Lower lobe of right lung (tissue), 2 donors: ENCODE measurements around the gene MYO15B. TPM values are rescaled to one million over a fixed set of nuclear protein-coding genes. Genes with fewer than 3 reads are reported as not detected.

Source experiments
- ATAC-seq, 2 donors: fragments of 200-7000 bp; cut with Tn5 transposase; one replicate each; pipeline ENCODE4 v1.9.1; 2020 to 2022; ENCODE audit warnings: mild to moderate bottlenecking in 2 of 2, moderate library complexity in 2 of 2
- DNase-seq: peaks from one replicate; pipeline ENCODE4 v3.0.0-alpha.2; 2020
- H3K27ac ChIP-seq: fragments of 200-600 bp; one replicate; pipeline ENCODE4 v1.8.0; 2022
- H3K27me3 ChIP-seq: fragments of 200-600 bp; one replicate; pipeline ENCODE4 v1.8.0; 2022; ENCODE audit warnings: low read depth
- H3K36me3 ChIP-seq: fragments of 200-600 bp; one replicate; pipeline ENCODE4 v1.8.0; 2022; ENCODE audit warnings: mild to moderate bottlenecking
- H3K4me1 ChIP-seq: fragments of 200-600 bp; one replicate; pipeline ENCODE4 v1.8.0; 2022
- H3K4me3 ChIP-seq: fragments of 200-600 bp; one replicate; pipeline ENCODE4 v1.8.0; 2022; ENCODE audit warnings: mild to moderate bottlenecking
- H3K9me3 ChIP-seq: fragments of 200-600 bp; one replicate; pipeline ENCODE4 v1.8.0; 2022
- CTCF ChIP-seq: fragments of 200-600 bp; IDR thresholded peaks from one replicate; pipeline ENCODE4 v1.8.0; 2022; ENCODE audit warnings: antibody characterized with exemption, mild to moderate bottlenecking
- intact Hi-C: fragments of 100-400 bp; cut with DNase I; formaldehyde crosslinking; loops from one replicate; pipeline ENCODE4 v1.11.0; 2022
- total RNA-seq: library from RNA; stranded (reverse); fragmentation: NEBNext Ultra II Directional; extraction: Animal tissue kit (Norgen Biotek cat#: 25700); gene quantifications from one replicate; pipeline ENCODE4 v1.2.1, GENCODE V29; 2021
- donor health status: DM: no; HTN: yes; CAD: no; lungs with severe emphysema.

Gene MYO15B
- total RNA-seq, 1 donor from 2014 or later: 181 TPM

DNA sequence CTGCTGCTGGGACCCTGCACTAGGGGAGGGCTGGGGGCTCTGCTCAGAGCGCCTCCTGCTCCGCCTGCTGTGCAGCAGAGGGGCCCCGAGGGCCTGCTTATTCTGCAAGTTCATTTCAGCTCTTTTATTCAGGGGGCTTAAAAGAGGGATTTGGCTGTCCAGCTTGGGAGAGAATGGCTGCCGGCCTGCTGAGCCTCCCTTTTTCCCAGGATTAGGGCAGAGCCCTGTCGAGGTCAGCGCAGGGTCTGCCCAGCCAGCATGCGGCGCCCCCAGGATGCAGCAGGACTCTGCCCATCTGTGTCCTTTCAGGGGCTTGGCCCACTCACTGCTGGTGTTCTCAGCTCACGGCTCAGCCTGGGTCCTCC is 46.8 kb downstream of the MYO15B start:
- peak overlapping the region; percentile 80 for H3K27ac ChIP-seq
- peak overlapping the region; percentile 3 for H3K4me3 ChIP-seq
- DNase-seq (peak; percentile 47), ATAC-seq (no peak)
- intact Hi-C loops: no loop called here
- no peaks in the 10 kb centered on the region for H3K9me3 ChIP-seq
- peaks cover 39% of the 10 kb centered on the region for H3K4me1 ChIP-seq
- H3K36me3 ChIP-seq: peaks cover 17% of the 10 kb centered on the region
- no peak for TF ChIP-seq CTCF
- H3K27me3 ChIP-seq: no peaks in the 10 kb centered on the region

DNA sequence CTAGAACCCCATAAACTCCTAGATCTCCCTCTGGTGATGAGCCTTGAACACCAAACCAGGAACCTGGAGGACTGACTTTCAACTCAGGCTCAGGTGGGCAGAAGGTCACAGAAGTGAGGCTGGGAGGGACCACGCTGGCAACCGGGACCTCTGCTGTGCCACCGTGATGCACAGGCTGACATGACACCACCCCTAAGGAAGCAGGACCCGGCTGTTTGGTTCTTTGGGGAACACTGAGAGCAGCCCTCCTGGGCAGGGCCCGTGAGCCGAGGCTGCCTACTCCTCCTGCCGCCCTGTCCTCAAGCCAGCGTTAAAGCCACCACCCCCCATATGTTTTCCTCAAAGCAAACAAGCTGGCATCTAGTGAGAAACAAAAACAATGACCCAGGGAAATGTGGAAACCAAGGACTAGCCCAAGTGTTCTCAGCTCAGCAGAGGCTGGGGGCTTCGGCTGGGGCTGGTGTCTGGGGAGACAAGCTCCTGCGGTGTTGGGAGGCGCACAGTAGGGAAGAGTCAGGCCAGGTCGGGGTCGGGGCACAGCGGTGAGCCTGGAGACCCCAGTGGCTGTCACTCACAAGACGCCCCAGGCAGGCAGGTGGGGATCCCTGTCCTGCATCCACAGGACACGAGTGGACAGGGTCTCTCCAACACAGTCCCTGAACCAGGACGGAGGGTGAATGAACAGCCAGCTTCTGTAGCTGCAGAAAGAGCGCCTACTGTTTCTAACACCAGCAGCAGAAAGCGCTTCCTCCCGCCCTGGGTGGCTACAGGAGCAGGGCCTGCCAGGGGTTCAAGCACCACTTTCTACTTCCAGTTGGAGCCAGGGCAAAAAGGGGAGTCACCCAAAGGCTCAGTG is 47.4 kb downstream of the MYO15B start:
- H3K36me3 ChIP-seq: peaks cover 12% of the 10 kb centered on the region
- intact Hi-C loops: no loop called here

GRCh38 chr17:75635610-75636202 is 48.1 kb downstream of the MYO15B start:
- H3K4me1 ChIP-seq: peaks cover 39% of the 10 kb centered on the region
- no peak overlapping the region for H3K4me3 ChIP-seq
- no peak for TF ChIP-seq CTCF
- no peaks in the 10 kb centered on the region for H3K9me3 ChIP-seq
- H3K27ac ChIP-seq: peak overlapping the region; percentile 80
- H3K27me3 ChIP-seq: no peaks in the 10 kb centered on the region
- H3K36me3 ChIP-seq: peaks cover 5% of the 10 kb centered on the region
- intact Hi-C loops: no loop called here
- DNase-seq (peak; percentile 72), ATAC-seq (peak in 1 of 2 donors; percentile 40)

More for the DNA sequence above, 47.4 kb downstream of the MYO15B start:
- Histone ChIP-seq H3K27me3 (no peaks in the 10 kb centered on the region), H3K4me3 (no peak overlapping the region), H3K27ac (peak overlapping the region; percentile 80), H3K9me3 (no peaks in the 10 kb centered on the region), H3K4me1 (peaks cover 39% of the 10 kb centered on the region)
- ATAC-seq: no peak
- no peak for TF ChIP-seq CTCF
- peak; percentile 42 for DNase-seq

DNA sequence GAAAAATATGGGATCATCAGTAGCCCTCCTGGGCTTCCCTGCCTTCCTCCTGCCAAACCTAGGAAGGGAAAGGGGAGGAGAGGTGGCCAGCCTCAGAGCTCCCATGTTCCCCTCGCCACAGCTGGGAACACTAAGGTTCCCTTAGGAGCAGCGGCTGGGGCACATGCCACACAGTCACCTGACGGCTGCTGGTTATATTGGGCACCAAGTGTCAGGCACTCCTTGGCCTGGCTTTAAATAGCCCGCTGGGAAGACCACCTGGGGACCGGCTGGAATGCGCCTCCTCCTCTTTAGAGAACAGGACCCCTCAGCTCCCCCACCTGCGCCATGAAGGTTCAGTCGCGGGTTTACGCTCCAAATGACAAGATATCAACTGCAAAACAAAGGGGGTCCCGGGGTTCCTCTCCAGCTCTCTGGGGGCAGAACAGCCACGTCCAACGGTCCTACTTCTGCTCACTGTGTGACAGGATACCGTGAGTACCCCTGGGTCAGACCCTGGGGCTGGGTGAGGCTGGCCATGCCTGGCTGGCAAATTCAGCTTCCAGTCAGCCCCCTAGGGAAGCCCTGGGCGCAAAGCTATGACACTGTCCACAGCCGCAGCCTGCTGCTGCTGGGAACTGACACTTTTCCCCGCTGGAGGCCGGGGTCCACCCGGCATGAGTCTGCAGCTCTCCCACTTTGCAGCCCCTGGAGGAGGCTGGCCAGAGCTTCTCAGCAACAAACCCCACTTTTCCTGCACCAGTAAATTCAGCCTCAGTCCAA is 49.0 kb downstream of the MYO15B start:
- Histone ChIP-seq H3K36me3 (peaks cover 3% of the 10 kb centered on the region), H3K4me3 (no peak overlapping the region), H3K9me3 (no peaks in the 10 kb centered on the region), H3K4me1 (peaks cover 39% of the 10 kb centered on the region), H3K27me3 (no peaks in the 10 kb centered on the region), H3K27ac (peak overlapping the region; percentile 80)
- TF ChIP-seq CTCF: no peak
- ATAC-seq (no peak), DNase-seq (peak; percentile 29)
- intact Hi-C loops: no loop called here

GRCh38 chr17:75637143-75637538 is 49.5 kb downstream of the MYO15B start:
- Histone ChIP-seq H3K27ac (no peak overlapping the region), H3K9me3 (no peaks in the 10 kb centered on the region), H3K27me3 (no peaks in the 10 kb centered on the region), H3K36me3 (peaks cover 3% of the 10 kb centered on the region), H3K4me3 (no peak overlapping the region), H3K4me1 (peaks cover 43% of the 10 kb centered on the region)
- TF ChIP-seq CTCF: no peak
- no peak for ATAC-seq
- intact Hi-C loops: no loop called here
- DNase-seq: peak; percentile 64
